Smooth muscle cell of the brain vasculature (primary cell): ENCODE measurements around the gene ZCCHC24.
A peak's percentile ranks its signal among the peaks of the same experiment; 100 is the strongest.

Experiments
- DNase-seq: peaks from one replicate; pipeline ENCODE4 v3.0.0-alpha.2; 2012; ENCODE audit warnings: low read depth, low spot score

The ZCCHC24 gene

DNA sequence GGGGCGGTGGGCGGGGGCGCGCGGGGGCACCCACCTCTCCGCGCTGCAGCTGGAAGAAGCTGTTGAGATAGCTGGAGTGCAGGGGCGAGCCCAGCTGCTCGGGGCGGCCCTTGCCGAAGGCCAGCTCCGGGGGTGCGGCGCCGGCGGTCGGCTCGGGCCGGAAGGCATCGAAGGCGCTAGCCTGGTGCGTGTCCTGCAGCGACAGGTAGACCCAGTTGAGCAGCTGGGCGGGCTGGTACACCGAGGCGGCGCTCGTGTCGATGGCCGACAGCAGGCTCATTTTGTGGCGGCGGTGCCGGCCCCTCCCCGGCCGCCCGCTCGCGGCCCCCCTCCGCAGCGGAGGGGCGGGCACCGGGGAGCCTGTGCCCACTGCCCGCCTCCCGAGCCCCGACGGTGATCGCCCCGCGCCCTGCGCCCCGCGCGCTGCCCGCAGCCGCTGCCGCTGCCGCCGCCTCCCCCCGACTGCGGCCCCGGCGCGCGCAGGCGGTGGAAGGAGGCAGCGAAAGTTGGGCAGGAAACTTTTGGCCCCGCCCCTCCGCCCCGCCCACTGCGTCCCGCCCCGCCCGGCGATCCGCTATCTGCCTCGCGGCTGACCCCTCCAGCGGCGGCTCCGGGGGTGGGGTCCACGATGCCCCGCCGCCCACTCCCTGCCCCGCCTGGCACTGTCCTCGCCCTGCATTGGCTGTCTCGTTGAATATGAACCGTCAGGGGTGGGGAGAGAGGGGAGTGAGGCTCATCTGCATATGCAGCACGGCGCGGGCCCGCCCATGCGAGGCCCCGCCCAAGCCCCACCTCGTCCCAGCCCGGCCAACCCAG is at the start of gene ZCCHC24:
Gene ZCCHC24 (minus strand): TSS at position 464 of the 816 bp plus-strand sequence. CDS start 184 bp downstream, at position 280.
- peak; percentile 99 for DNase-seq

DNA sequence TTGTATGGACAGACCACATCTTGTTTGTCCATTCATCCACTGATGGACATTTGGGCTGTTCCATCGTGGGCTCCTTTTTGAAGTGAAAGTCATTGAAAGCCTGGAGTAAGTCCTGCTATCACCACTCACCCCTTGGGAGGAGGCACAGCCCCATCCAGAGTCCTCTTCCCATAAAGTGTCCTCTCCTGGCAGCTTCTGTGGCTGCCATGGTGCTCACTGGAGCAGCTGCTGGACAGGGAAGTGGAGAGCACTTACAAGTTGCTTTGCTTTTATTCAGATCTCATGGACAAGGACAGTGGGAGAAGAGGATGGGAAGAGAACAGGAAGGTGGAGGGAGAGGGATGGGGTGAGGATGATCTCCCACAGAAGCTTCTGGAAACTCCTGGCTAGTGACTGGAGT is 48.4 kb upstream of the ZCCHC24 start:
- DNase-seq = no peak

DNA sequence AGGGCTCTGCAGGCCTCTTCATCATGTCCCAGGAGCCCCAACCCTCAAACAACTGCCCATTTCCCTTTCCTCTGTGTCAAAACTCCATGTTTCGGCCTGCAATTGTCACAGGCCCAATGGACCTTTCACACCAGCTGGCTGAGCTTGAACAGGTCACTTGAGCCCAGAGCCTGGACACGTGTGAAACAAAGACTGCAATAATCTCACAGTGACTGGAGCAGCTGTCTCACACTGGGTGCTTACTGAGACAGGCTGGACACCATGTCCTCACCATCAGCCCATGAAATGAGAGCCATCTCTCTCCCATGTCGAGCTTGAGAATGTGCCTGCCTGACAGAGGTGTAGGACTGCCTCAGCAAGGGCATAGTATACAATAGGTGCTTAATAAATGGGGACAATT is 47.4 kb upstream of the ZCCHC24 start:
- no peak for DNase-seq

DNA sequence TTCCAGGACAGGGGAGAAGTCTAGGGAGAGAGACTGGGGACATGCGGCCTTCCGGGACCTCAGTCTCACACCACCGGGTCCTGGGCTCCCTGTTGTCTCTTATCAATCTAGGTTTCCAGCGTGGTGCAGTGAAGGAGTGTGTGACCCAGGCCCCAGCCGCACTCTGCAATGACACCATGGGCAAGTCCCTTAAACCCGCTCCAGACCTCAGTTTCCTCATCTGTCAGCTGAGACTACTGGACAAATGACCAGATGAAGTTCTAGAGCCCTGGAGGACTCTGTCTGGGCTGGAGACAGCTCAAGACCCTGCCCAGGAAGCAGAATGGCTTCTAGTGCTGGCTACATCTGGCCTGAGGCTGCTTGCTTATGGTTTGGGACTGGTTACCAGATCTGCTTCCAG is 46.8 kb upstream of the ZCCHC24 start:
- no peak for DNase-seq

DNA sequence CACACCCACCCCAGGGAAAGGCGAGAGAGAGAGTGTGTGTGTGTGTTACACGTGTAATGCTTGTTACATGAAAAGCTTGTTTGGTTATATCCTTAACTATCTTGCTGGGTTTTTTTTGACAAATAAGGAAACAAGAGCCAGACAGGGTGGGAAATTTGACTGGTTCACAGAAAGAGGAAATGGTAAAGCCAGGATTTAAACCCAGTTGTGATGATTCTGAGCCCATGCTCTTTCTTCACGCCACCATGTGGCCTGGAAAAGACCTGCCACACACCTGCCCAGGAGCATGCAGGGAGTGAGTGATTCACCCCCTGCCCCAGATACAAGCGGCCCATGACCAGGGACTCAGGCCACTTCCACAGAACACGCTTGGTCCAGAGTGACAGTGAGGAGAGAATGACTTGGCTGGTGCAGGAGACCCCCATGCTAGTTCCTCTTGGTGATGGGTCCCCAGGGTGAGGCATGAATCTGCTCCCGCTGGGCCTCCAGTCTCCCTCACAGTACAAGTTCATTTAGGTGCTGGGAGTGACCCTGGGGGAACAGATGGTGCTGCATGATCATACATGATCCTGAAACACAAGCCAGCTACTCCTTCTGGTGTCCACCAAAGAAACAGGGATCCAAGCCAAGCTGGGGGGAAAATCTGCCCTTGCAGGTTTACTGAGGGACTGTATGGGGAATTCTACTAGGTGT is 45.9 kb upstream of the ZCCHC24 start:
- no peak for DNase-seq

DNA sequence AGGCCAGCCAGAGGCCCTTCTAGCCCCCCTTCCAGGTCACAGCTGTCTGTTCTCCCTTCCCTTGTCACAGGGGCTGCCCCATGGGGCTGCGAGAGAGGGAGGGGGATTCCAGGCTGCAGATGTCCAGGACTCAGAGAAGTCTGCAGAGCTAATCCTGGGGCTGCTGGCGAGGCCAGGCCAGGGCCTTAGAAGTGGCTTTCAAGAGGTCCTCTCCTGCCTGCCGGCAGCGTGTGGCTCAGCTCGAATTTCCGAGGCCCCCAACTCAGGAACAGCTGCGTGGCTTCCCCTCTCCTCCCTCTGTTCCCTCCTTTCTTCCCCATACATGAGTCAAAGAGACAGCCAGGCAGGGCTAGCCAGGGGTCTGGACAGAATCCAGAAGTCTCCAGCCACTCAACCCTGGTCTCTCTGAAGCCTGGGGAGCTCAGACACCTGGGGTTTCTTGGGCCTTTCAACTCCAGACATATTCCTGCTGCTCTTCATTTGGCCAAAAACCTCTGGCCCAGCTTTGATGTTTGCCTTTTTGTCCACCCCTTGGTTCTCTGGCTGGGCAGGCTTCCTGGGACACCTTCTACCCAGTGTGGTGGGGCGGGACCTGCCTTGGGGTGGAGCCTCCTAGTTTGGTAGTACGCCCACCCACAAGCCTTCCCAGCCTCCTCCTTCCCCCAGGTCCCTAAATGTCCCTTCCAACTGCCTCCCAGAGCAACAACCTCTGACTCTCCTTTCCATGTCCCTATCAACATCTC is 45.1 kb upstream of the ZCCHC24 start:
- DNase-seq = peak; percentile 83

DNA sequence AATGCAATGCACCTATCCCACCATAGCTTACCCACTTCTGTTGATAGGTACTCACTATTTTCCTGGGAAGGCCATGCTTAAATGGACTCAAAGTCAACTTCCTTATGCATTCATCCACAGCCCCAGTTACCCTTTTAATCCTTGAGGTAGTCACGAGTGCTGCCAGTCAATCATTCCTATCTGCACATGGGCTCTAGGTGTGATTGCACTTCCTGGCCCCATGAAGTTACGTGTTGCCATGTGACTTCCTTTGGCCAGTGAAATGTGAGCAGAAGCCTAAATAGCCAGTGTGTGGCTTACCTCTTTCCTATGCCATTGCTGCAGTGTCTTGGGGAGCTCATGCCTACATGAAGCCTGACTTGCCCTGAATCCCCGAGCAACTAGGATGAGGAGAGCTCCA is 43.4 kb upstream of the ZCCHC24 start:
- DNase-seq = no peak

DNA sequence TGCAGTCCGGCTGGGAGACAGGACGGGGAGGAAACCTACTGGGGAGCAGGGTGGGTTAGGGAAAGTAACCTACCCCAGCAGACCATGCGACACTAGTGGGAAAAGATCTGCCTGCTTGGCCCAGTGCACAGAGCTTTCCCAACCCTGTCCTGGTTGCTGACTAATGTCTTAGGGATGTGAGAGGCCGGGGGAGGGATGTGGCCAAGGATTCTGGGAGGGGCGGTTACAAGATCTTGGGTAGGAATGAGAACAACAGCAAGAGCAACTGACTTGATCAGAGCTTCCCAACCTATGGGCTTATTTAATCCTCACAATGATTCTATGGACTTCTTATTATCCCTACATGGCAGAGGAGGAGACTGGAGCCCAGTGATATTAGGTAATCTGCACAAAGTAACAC is 42.9 kb upstream of the ZCCHC24 start:
- peak; percentile 75 for DNase-seq

DNA sequence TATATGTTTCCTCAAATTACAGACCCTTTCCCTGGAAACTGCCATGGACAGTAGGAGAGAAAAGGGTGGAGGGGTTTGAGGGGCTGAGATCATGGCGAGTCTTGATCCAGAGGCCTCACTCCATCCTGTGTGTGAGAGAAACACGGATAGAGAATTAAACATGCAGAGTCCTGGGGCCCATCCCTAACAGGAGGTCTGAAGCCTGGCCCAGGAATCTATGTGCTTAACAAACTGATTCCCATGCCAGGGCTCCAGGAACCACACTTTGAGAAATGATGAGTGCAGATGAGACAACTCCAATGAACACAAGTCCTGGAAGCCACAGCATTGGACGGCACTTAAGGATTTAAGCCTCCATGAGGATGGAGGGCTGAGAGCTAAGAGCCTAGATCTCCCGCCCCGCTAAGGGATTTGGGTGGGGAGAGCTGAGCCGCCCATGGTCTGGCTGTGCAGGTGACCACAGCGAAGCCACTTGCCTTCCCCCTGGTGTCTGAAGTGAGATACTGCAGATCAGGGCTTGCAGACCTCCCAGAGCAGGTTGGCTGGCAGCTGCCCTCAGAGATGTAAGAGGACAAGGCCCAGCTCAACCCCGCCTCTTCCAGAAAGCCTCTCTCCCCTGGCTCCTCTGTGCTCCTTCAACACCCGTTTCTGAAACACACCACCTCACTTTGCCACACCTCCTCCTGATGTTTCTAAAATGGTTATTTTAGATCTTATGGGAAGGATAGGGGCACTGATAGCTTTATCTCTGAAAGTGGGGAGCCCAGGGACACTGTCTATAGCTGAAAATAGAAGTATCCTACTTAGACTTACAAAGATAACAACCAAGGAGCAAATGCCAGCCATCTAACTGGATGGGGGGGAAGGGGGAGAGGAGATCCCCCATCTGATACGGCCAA is 42.1 kb upstream of the ZCCHC24 start:
- DNase-seq = no peak

DNA sequence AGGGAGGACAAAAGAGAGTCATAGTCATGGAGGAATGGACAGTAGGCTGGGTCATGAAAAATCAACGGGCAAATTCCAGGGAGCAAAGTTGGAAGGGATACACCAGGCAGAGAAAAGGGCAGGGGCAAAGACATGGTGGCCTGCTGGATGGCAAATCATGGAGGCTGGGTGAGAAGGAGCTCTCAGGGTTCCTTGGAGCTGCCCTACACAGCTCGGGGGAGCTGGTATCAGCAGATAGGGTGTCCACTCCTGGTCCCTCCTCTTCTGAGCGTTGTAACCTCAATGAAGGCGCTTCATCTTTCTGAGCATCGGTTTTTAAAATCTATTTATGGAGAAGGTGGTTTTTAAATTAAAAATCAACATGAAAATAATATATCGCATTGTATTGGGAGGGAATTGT is 39.1 kb upstream of the ZCCHC24 start:
- DNase-seq = no peak

DNA sequence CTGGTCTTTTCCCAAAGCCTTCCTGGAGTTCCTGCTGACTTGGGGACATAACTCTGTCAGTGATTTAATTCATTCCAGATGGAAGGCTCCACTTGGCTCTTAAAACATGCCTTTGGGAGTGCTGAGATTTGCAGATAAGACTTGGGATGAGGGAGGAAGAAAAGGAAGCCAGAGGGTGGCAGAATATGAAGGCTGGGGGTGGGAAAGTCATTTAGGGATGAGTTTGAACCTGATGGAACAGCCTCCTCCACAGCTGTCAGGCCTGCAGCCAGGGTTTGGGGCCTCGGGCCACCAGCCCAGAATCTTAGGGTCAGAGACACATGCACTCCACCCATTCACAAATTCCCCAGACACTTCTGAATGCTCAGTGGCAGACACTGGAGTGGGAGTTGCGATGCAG is 38.5 kb upstream of the ZCCHC24 start:
- DNase-seq = no peak

DNA sequence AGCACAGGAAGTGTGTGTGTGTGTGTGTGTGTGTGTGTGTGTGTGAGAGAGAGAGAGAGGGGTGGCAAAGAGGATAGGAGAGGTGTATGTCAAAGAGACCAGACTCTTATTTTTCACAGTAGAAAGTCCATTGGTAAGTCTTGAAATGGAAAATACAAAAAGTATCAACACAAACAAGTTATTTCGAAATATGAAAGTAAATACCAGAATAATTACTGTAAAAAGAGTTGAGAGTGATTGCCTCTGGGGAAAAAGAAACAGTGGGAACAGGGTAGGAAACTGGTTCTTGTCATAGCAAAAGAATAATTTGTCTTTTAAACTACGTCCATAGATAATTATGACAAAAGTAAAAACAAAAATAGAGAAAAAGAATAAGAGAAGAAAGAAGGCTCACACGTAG is 37.9 kb upstream of the ZCCHC24 start:
- DNase-seq = no peak

DNA sequence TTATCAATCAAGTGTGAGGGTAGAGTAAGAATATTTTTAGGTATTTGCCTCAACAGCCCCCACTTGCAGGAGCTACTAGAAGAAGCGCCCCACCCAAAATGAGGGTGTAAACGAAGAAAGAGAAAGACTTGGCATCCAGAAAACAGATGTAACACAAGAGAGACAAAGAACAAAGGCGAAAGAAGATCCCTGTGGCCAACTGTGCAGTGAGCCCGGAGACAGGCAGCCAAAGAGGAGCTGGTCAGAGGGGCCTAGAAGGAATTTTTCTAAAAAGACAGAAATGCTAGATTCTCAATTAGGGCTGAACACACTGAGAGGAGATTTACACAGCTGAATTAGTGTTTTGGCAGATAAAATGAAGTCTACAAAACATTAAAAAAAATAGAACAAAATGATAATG is 37.3 kb upstream of the ZCCHC24 start:
- DNase-seq = no peak

DNA sequence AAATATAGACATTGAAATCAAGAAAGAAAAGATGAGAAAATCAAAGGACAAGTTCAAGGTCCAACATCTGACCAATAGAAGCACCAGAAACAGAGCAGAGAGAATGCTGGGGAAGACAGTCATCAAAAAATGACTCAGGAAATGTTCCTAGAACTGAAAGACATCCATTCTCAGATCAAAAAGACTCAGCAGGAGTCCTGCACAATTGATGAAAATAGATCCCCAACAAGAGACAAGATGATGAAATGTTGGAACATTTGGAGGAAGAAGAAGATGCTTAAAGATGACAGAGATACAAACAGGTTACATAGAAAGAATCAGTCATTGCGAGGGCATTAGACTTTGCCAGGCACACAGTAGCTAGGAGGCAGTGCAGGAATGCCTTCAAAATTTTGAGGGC is 36.9 kb upstream of the ZCCHC24 start:
- no peak for DNase-seq

DNA sequence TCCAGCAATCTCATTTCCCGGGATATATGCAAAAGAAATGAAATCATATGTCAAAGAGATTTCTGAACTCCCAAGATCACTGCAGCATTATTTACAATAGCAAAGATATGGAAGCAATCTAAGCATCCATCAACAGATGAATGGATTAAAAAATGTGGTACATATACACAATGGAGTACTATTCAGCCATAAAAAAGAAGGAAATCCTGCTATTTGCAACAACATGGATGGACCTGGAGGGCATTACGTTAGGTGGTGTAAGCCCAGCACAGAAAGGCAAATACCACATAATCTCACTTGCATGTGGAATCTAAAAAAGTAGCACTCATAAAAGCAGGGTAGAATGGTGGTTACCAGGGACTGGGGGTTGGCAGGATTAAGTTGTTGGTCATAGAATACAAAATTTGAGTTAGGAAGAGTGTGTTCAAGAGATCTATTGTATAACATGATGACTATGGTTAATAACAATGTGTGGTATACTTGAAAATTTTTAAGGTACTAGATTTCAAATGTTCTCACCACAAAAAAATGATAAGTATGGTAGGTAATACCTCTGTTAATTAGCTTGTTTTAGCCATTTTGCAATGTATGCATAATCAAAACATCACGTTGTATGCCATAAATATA is 34.0 kb upstream of the ZCCHC24 start:
- no peak for DNase-seq

DNA sequence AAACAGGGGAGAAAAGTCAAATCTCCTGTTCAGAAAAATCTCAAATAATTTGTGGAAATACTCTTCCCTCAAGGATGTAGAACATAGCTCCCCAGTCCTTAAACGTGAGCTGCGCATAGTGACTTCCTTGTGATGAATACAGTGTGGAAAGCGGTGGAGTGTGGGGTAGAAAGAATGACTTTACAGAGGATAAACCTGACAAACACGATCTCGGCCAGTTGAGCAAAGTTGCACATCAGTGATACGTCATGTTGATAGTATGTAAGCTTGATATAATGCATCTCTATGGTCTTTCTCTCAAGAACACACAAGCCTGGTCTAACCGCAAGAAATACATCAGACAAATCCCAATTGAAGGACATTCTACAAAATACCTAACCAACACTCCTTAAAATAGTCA is 32.0 kb upstream of the ZCCHC24 start:
- DNase-seq = no peak

DNA sequence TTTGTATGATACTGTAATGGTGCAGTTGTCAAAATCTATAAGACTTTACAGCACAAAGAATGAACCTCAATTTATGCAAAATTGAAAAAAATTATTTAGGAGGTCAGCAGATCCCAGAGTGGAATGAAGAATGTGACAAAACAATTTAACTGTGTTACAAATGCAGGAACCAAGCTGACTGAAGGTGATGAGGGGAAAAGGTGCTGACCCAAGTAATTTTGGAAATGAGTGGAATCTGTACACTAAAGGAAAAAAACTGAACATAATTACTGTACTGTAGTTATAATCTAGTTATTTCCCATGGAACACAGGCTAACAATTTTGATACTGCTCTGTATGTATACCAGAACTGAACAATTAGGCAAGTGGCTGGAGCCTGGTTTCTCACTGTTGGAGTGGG is 31.2 kb upstream of the ZCCHC24 start:
- no peak for DNase-seq

DNA sequence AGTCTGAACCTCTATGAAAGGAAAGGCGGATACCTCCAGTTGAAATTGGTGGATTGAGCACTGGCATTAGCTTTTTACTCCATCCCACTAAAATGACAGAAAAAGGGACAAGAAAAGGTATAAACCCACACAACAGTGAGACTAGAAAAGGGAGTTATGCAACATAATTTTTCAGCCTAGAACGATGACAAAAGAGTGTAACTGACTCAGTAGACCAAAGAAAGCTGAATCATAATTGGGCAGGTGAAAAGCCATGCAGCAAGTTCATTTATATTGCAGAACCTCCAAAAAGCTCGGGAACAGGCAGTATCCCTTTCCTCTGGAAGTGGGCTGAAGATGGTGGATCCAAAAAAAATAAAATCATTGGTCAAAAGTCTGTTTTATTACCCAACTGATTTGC is 30.5 kb upstream of the ZCCHC24 start:
- DNase-seq = no peak

DNA sequence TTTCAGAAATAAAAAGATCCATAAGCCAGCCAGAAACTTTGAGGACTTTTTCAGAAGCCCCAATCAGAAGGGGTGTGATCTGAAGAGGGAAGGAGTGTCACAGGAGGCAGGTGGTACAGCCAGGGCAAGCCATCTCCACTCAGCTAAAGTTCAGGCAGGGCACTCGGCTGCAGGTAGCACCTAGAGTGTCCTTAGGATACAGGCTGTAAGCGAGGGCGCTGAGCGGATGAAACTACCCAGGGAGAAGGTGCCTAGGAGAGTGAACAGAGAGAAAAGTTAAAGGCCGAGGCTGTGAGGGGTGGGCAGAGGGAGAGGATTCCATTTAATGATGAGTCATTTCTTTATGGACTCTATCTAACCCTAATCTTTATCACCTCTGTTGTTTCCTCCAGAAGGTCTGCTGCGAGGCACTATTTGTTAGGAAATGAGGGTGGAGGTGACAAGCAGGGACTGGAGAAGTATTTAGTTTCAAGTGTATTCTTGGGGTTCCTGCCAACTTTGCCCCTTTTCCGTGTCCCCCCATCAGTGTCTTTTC is 29.8 kb upstream of the ZCCHC24 start:
- DNase-seq = no peak

DNA sequence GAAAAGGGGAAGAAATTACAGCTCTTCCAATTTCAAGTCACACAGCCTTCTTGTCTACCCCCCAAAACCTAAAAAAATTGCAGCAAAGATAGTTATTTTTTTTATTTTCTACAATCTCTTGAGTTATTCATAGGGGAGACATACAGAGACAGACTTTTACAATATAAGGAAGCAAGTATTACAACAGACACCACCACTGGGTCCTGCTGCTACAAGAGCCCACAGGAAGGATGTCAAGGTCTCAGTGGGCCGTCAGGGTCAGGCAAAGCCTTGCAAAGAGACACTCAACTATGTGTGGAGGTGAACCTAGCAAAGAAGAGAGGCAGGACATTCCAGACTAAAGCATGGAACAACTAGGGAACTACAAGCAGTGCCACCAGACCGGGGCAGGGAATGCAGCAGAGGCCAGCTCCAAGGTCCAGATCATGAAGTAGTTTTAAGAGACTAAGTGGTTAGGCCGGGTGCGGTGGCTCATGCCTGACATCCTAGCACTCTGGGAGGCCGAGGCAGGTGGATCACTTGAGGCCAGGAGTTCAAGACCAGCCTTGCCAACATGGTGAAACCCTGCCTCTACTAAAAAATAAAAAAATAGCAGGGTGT is 28.2 kb upstream of the ZCCHC24 start:
- DNase-seq = no peak
